ENCODE data around the gene NDUFAF7. TPM values are rescaled to one million over a fixed set of nuclear protein-coding genes. Genes with fewer than 3 reads are reported as not detected.
A peak's percentile ranks its signal among the peaks of the same experiment; 100 is the strongest.

Gene NDUFAF7
- total and polyA plus RNA-seq, 10 donors, result 11.4 to 27.2 (median 20.2) TPM

- intact Hi-C loops (cut with DNase I; ENCODE audit: low total_unique reads), result no loop called here
- Histone ChIP-seq H3K4me1 (peaks cover 19 to 79% (median 43%) of the 10 kb centered on the region in 6 donors), H3K36me3 (peaks cover 0 to 51% (median 35%) of the 10 kb centered on the region in 6 donors), H3K27me3 (replicated peaks in 1 of 7) (no peaks in the 10 kb centered on the region), H3K9me3 (no peaks in the 10 kb centered on the region), H3K27ac (no peak overlapping the region), H3K4me3 (no peak overlapping the region)
- DNase-seq, result no peak
- TF ChIP-seq CTCF (IDR thresholded peaks at IDR 0.05 in 8 of 11, conservative IDR thresholded peaks at IDR 0.05 in 3 of 11) (no peak), POLR2A (IDR thresholded peaks at IDR 0.05) (no peak), POLR2AphosphoS5 (IDR thresholded peaks at IDR 0.05) (no peak)
- 94 to 98% (median 95%) methylated on average over 4 of the region's 4 CpGs for WGBS, 5 donors
These were observed 4.6 kb upstream of the NDUFAF7 start for GRCh38 chr2:37226863-37227262.

GRCh38 chr2:37228788-37229187, 2.7 kb upstream of the NDUFAF7 start:
- no peak overlapping the region for H3K27ac ChIP-seq
- no peaks in the 10 kb centered on the region for H3K27me3 ChIP-seq (replicated peaks in 1 of 7)
- H3K9me3 ChIP-seq, result no peaks in the 10 kb centered on the region
- intact Hi-C loops (cut with DNase I; ENCODE audit: low total_unique reads), result no loop called here
- DNase-seq, result no peak
- H3K4me3 ChIP-seq, result no peak overlapping the region
- TF ChIP-seq POLR2A (IDR thresholded peaks at IDR 0.05) (no peak), POLR2AphosphoS5 (IDR thresholded peaks at IDR 0.05) (no peak), CTCF (IDR thresholded peaks at IDR 0.05 in 8 of 11, conservative IDR thresholded peaks at IDR 0.05 in 3 of 11) (no peak)
- 94 to 97% (median 95%) methylated on average over 3 of the region's 3 CpGs for WGBS, 5 donors
- peaks cover 0 to 32% (median 22%) of the 10 kb centered on the region in 6 donors for H3K36me3 ChIP-seq
- peaks cover 27 to 85% (median 58%) of the 10 kb centered on the region in 6 donors for H3K4me1 ChIP-seq

- no peaks in the 10 kb centered on the region for H3K27me3 ChIP-seq (replicated peaks in 1 of 7)
- 1 to 3% (median 1%) methylated on average over 8 of the region's 8 CpGs for WGBS, 5 donors
- intact Hi-C loops (cut with DNase I; ENCODE audit: low total_unique reads), result no loop called here
- TF ChIP-seq POLR2A (IDR thresholded peaks at IDR 0.05) (no peak), CTCF (IDR thresholded peaks at IDR 0.05 in 8 of 11, conservative IDR thresholded peaks at IDR 0.05 in 3 of 11) (no peak), POLR2AphosphoS5 (IDR thresholded peaks at IDR 0.05) (no peak)
- peaks cover 0 to 41% (median 22%) of the 10 kb centered on the region in 6 donors for H3K36me3 ChIP-seq
- peak overlapping the region; percentile 68 to 90 (median 77) for H3K4me3 ChIP-seq
- no peak for DNase-seq
- no peaks in the 10 kb centered on the region for H3K9me3 ChIP-seq
- H3K27ac ChIP-seq, result peak overlapping the region; percentile 83 to 98 (median 94)
- H3K4me1 ChIP-seq, result peaks cover 25 to 82% (median 58%) of the 10 kb centered on the region in 6 donors
These were observed 877 bp upstream of the NDUFAF7 start for GRCh38 chr2:37230581-37230980.

GRCh38 chr2:37232131-37232933, 874 bp downstream of the NDUFAF7 start:
- H3K27ac ChIP-seq, result peak overlapping the region; percentile 83 to 98 (median 94)

More at GRCh38 chr2:37232131-37232933, 874 bp downstream of the NDUFAF7 start:
- intact Hi-C loops (cut with DNase I; ENCODE audit: low total_unique reads), result no loop called here
- peak overlapping the region; percentile 68 to 90 (median 77) for H3K4me3 ChIP-seq
- H3K27me3 ChIP-seq (replicated peaks in 1 of 7), result no peaks in the 10 kb centered on the region
- H3K9me3 ChIP-seq, result no peaks in the 10 kb centered on the region
- peaks cover 21 to 69% (median 48%) of the 10 kb centered on the region in 6 donors for H3K4me1 ChIP-seq
- WGBS, 5 donors, result 21 to 27% (median 23%) methylated on average over 16 to 18 of the region's 18 CpGs
- peak; percentile 79 for DNase-seq
- H3K36me3 ChIP-seq, result peaks cover 0 to 46% (median 22%) of the 10 kb centered on the region in 6 donors
- TF ChIP-seq POLR2A (IDR thresholded peaks at IDR 0.05) (no peak), POLR2AphosphoS5 (IDR thresholded peaks at IDR 0.05) (no peak), CTCF (IDR thresholded peaks at IDR 0.05 in 8 of 11, conservative IDR thresholded peaks at IDR 0.05 in 3 of 11) (no peak)

Measured in spleen (tissue), 11 donors.